ENCODE measurements around the gene TENM4.

GRCh38 chr11:79336797-79337517, 103.9 kb downstream of the TENM4 start:
- TF ChIP-seq CTCF (IDR thresholded peaks at IDR 0.05) (no peak), POLR2A (IDR thresholded peaks at IDR 0.05) (no peak)
